Mononuclear cell (primary cell): Measurements from ENCODE around the gene NKX2-3. TPM values are rescaled to one million over a fixed set of nuclear protein-coding genes. Genes with fewer than 3 reads are reported as not detected.

Source experiments
- H3K27me3 ChIP-seq: 2 replicates; pipeline ENCODE4 v1.6.0; 2011; ENCODE audit warnings: low read length, control low read depth; ENCODE audit not compliant: insufficient read depth
- H3K4me1 ChIP-seq: 2 replicates; pipeline ENCODE4 v1.5.1; 2011; ENCODE audit warnings: mild to moderate bottlenecking, low read length, control low read depth; ENCODE audit not compliant: insufficient read depth
- H3K4me3 ChIP-seq: 2 replicates; pipeline ENCODE4 v1.5.1; 2011; ENCODE audit warnings: mild to moderate bottlenecking, low read length, moderate library complexity
- H3K9me3 ChIP-seq: 2 replicates; pipeline ENCODE4 v1.5.1; 2011; ENCODE audit warnings: low read depth, mild to moderate bottlenecking, control low read depth, low read length
- total RNA-seq: library from RNA; depleted of rRNA; stranded (reverse); fragments of >200 nt; gene quantifications from one replicate; pipeline ENCODE4 v1.2.3, GENCODE V29; 2012

The NKX2-3 gene
- total RNA-seq, 1 donor: not detected

- Histone ChIP-seq H3K9me3 (no peaks in the 10 kb centered on the region), H3K27me3 (peaks cover 79% of the 10 kb centered on the region), H3K4me1 (peaks cover 11% of the 10 kb centered on the region), H3K4me3 (no peak overlapping the region)
Measured at GRCh38 chr10:99540657-99541531, 8.2 kb downstream of the NKX2-3 start.

DNA sequence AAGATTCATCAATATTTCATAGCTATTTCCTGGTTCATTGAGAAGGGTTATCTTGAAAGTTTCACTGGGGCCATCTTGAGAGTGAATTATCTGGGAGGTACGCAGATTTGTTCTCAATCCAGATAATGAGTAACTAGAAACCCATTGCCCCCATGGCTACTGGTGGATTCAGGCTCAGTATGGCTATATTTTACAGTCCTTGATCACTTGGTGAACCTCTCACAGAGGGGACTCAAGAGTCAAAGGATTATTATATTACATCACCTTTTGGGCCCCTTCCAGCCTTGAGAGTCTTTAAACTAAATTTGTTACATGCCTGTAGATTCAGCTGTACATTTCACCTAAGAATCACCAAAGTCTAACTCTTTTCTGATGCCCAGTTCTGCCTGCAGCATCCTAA is 11.6 kb downstream of the NKX2-3 start:
- H3K4me3 ChIP-seq: no peak overlapping the region
- no peaks in the 10 kb centered on the region for H3K4me1 ChIP-seq
- H3K9me3 ChIP-seq: no peaks in the 10 kb centered on the region
- H3K27me3 ChIP-seq: peaks cover 48% of the 10 kb centered on the region

DNA sequence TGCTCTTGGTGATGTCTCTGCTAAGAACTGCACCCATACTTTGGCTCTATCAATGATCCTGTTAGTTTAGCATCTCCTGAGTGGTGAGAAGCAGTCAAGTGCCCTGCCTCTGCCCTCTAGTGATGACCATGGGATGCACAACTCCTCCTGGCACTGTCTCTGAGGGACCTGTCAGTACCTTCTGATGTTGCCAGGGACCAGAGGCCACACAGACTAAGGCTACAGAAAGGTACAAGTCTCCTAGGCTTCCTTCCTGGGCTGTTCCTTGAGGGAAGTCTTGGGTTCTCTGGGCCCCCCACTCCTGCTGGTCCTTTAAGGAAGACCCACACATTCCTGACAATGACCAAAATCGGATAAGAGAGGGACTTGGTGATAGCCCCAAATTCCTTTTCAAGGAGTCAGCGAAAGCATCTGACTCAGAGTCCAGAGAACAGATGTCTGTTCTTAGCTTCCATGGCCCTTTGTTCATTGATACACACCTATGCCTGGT is 15.3 kb downstream of the NKX2-3 start:
- H3K27me3 ChIP-seq: peaks cover 16% of the 10 kb centered on the region

DNA sequence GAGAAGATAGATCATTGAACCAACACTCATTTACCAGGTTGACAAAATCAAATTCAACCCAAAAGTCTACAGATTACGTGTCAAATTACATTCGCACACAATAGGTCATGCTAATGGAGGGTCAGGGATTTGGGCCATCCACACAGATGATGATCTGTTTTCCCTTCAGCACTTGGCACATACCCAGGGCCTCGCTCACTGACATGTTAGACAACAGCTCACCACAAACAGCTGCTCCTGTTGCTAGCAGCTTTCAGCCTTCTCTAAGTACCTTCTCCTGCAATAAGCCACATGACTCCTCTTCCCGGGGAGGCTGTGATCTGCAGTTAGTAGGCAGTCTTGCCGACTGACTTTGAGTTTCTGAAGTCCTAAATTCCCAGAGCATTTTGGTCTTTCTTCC is 18.4 kb downstream of the NKX2-3 start:
- no peaks in the 10 kb centered on the region for H3K4me1 ChIP-seq
- H3K27me3 ChIP-seq: peaks cover 4% of the 10 kb centered on the region
- H3K9me3 ChIP-seq: no peaks in the 10 kb centered on the region
- H3K4me3 ChIP-seq: no peak overlapping the region

More for the DNA sequence above, 15.3 kb downstream of the NKX2-3 start:
- no peak overlapping the region for H3K4me3 ChIP-seq
- no peaks in the 10 kb centered on the region for H3K9me3 ChIP-seq
- no peaks in the 10 kb centered on the region for H3K4me1 ChIP-seq

DNA sequence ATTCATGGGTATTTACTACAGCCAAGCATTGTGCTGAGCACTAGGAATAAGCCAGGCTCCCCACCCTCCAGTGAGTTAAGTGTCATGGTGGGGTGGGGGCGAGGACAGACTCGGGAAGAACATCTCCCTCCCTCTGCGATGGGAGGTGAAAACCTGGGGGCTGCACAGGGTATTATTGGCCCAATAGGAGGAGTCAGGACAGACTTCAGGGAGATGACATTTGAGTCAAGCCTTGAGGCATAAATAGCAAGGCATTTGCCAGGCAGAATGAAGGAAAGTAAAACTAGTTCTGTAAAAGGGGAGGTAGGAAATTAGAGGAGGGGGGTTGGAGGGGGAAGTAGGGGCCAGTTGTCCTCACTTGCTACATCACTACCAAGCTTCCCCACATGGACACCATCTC is 18.9 kb downstream of the NKX2-3 start:
- peaks cover 4% of the 10 kb centered on the region for H3K27me3 ChIP-seq
- no peaks in the 10 kb centered on the region for H3K9me3 ChIP-seq
- H3K4me1 ChIP-seq: no peaks in the 10 kb centered on the region
- no peak overlapping the region for H3K4me3 ChIP-seq

DNA sequence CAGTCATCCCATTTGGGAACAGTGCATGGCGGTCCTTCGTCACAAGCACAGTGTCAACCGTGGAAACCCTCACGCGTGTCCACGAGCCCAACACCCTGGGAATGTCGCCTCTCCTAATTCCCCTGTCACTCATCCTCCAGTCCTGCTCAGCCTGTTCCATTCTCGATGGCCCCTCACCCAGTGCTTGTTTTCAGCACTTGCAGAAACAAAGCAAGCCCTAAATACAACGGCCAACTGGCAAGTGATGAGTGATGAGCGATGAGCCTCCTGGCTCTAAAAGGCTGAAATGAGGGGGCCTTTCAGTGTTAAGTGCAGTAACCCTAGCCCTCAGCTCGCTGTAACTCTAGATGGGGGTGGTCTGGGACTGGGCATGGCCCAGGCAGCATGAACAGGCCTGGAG is 22.6 kb downstream of the NKX2-3 start:
- H3K27me3 ChIP-seq: peaks cover 4% of the 10 kb centered on the region
- H3K9me3 ChIP-seq: no peaks in the 10 kb centered on the region
- no peak overlapping the region for H3K4me3 ChIP-seq
- no peaks in the 10 kb centered on the region for H3K4me1 ChIP-seq

DNA sequence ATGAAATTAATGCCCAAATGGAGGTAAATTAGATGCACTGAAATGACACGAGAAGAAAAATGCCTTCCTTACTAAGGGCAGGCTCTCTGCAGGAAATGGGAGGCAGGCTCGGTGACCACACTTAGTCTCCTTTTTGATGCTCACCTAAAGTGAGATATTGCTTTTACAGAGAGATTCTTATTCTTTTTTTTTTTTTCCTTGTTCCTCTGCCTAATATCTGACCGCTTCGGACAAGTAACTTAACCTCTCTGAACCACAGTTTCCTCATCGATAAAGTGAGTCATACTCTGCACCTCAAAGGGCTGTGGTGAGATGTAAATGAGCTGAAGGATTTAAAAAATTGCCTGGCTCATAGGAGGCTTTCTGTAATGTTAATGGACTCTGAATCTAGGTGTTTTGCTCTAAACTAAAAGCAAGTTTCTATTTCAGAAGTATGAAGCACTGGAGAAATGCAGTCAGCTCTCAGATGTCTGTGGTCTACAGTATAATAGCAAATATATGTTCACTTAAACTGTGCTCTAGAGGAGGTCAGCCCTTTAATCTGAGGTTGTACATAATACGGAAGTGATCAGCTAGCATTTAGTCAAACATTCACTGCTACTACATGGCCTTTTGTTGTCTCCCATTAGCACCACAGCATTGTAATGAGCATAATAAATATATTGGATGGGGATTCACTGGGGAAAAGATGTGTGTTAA is 23.2 kb downstream of the NKX2-3 start:
- H3K9me3 ChIP-seq: no peaks in the 10 kb centered on the region
- H3K4me3 ChIP-seq: no peak overlapping the region
- peaks cover 4% of the 10 kb centered on the region for H3K27me3 ChIP-seq
- no peaks in the 10 kb centered on the region for H3K4me1 ChIP-seq

- no peaks in the 10 kb centered on the region for H3K4me1 ChIP-seq
- no peaks in the 10 kb centered on the region for H3K9me3 ChIP-seq
- H3K4me3 ChIP-seq: no peak overlapping the region
- peaks cover 4% of the 10 kb centered on the region for H3K27me3 ChIP-seq
Measured at GRCh38 chr10:99557044-99557443, 24.3 kb downstream of the NKX2-3 start.

DNA sequence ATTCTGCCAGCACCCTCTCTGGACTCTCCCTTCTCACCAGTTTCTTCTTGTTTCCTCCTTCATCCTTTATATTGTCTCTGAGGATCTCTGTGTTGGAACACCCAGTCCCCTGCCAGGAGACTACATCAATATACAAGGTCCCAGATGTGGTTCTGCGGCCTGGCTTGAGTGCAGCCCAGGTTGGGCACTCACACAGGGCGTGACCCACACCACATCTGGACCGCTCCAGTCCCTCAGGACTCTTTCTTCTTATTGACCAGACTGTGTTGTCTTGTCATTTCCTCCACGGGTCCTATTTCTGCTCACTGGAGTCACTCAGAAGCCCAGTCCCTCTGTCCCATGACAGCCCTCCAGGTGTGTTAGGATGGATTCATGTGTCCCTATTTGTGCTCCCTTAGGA is 26.0 kb downstream of the NKX2-3 start:
- Histone ChIP-seq H3K4me3 (no peak overlapping the region), H3K9me3 (no peaks in the 10 kb centered on the region), H3K27me3 (peaks cover 4% of the 10 kb centered on the region), H3K4me1 (no peaks in the 10 kb centered on the region)

DNA sequence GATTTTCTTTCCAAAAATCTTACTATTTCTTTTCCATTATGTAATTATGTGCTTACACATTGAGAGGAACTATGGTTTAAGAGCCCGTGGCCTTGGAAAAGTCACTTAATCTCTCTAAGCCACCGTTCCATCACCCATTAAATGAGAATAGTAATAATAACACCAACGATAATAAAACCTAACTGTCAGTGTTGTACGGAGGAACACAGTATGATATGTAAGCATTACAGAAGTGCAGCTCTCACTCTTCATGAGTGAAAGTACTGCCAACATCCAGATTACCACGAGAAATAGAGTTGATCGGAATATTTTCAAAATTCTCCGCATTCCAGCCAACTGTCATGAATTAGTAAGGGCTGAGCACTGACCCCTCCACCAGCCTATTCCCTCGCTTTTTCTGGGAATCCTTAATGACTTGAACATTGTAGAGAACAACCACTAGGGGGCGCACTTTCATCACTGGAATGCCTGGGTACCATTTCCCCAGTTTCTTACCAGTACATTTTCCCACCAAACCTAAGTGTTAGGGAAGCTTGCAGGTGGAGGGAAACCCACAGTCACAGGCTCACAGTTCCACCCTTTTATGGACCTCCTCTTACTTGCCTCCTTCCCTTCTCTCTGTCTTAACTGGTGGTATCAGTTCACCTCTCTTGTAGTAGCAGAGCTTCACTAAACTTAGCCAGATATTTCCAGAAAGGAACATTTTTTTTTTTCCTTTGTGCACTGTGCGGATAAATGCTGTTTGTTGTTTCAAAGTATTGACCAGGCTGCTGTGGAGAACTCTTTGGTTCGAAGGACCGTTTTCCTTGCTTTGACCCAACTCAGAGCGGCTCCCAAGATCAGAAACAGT is 27.8 kb downstream of the NKX2-3 start:
- Histone ChIP-seq H3K4me3 (no peak overlapping the region), H3K27me3 (no peaks in the 10 kb centered on the region), H3K4me1 (no peaks in the 10 kb centered on the region), H3K9me3 (no peaks in the 10 kb centered on the region)

GRCh38 chr10:99562631-99563030 is 29.9 kb downstream of the NKX2-3 start:
- Histone ChIP-seq H3K4me3 (no peak overlapping the region), H3K9me3 (no peaks in the 10 kb centered on the region), H3K27me3 (no peaks in the 10 kb centered on the region), H3K4me1 (no peaks in the 10 kb centered on the region)

DNA sequence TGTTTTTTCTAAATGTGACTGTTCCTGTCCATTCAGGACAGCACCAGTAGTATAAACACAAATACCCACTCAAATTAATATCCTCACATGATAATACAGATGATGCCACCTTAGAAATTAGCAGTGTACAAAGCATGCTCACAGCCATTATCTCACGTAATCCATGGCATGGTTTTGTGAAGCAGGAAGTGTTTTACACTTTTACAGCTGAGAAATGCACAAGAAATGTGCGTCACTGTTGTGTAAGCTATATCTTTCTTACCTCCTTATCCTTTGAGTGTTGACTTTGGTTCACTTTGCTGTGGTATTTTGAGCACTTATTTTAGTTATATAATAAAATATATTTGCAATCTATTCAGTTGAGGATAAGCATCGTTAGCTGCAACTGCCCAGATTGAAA is 31.6 kb downstream of the NKX2-3 start:
- no peak overlapping the region for H3K4me3 ChIP-seq
- no peaks in the 10 kb centered on the region for H3K27me3 ChIP-seq
- no peaks in the 10 kb centered on the region for H3K9me3 ChIP-seq
- no peaks in the 10 kb centered on the region for H3K4me1 ChIP-seq

- no peaks in the 10 kb centered on the region for H3K4me1 ChIP-seq
- no peaks in the 10 kb centered on the region for H3K9me3 ChIP-seq
- H3K27me3 ChIP-seq: no peaks in the 10 kb centered on the region
- no peak overlapping the region for H3K4me3 ChIP-seq
Measured at GRCh38 chr10:99565166-99565565, 32.4 kb downstream of the NKX2-3 start.

DNA sequence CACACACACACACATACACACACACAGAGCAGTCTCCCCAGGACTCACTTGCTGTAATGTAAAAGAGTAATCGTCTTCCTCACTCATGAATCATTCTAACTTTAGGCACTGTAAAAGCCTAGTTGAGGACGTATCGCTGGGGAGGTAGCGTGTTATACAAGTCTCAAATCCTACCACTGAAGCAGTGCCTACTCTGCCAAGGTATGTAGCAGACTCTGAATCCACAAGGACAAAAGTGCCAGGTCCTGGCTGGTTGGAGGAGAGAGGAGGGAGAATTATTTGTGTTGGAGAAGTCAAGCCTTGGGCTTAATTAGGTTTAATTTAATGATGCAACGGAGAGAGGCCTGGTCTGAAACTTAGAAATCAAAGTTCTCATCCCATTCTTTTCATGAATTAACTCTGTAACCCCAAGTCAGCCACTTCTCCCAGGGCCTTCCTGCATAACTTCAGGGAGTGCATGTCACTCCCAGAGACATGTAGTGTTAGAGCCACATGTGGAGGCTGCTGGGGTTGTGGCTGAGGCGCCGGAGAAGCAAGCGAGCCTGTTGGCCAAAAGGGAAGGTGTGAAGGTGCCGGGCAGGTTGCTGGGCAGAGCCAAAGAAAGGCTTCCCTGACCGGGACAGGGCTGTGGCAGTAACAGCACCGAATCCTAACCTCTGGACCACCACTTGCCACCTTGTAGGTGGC is 36.7 kb downstream of the NKX2-3 start:
- H3K4me3 ChIP-seq: no peak overlapping the region

More for the DNA sequence above, 36.7 kb downstream of the NKX2-3 start:
- no peaks in the 10 kb centered on the region for H3K4me1 ChIP-seq
- no peaks in the 10 kb centered on the region for H3K9me3 ChIP-seq
- no peaks in the 10 kb centered on the region for H3K27me3 ChIP-seq
